Caco-2 (cell line): Measurements from ENCODE around the gene HDAC4. TPM values are rescaled to one million over a fixed set of nuclear protein-coding genes. Genes with fewer than 3 reads are reported as not detected.

Experiments used
- BruUV-seq: library from RNA; stranded (reverse); fragments of 400-500 nt; replicated peaks from 2 replicates; lab custom pipeline; 2021; lab: Mats Ljungman, UMichigan
- CTCF ChIA-PET: fragments of 300-600 bp; sonication (Branson Sonifier 250); formaldehyde crosslinking; loops from one replicate; lab custom pipeline; 2022; ENCODE audit warnings: antibody characterized with exemption; lab: Charles Lee
- POLR2A ChIA-PET: fragments of 300-600 bp; sonication (Branson Sonifier 250); formaldehyde crosslinking; loops from one replicate; lab custom pipeline; 2022; ENCODE audit warnings: antibody characterized with exemption; lab: Charles Lee
- DNase-seq, 2 experiments: peaks; one replicate each; pipeline versions ENCODE4 v3.0.0 to v3.0.0-alpha.2; 2020 to 2022
- H3K27me3 ChIP-seq: replicated peaks from 2 replicates; pipeline ENCODE4 v1.6.0; 2011; ENCODE audit warnings: low read length; ENCODE audit not compliant: control insufficient read depth, insufficient read depth
- H3K36me3 ChIP-seq: 2 replicates; pipeline ENCODE4 v1.5.1; 2011; ENCODE audit warnings: low read length; ENCODE audit not compliant: control insufficient read depth, insufficient read depth
- H3K4me1 ChIP-seq: fragments of 250-450 bp; sonication (Bioruptor Pico); 2 replicates; pipeline ENCODE4 v1.5.1; 2020; ENCODE audit warnings: mild to moderate bottlenecking
- H3K4me3 ChIP-seq: 2 replicates; pipeline ENCODE4 v1.5.1; 2011; ENCODE audit warnings: low read depth, mild to moderate bottlenecking, control low read depth, low read length
- H3K9me3 ChIP-seq: fragments of 250-450 bp; sonication (Bioruptor Pico); 2 replicates; pipeline ENCODE4 v1.5.1; 2020; ENCODE audit warnings: mild to moderate bottlenecking, moderate library complexity
- H3K27ac Mint-ChIP-seq: one replicate; pipeline ENCODE4 v1.8.0; 2022; ENCODE audit warnings: mixed read lengths; ENCODE audit not compliant: unreplicated experiment
- H3K27me3 Mint-ChIP-seq: one replicate; pipeline ENCODE4 v1.8.0; 2022; ENCODE audit warnings: mixed read lengths; ENCODE audit not compliant: insufficient read depth, unreplicated experiment
- H3K36me3 Mint-ChIP-seq: one replicate; pipeline ENCODE4 v1.8.0; 2022; ENCODE audit warnings: mild to moderate bottlenecking, mixed read lengths; ENCODE audit not compliant: insufficient read depth, unreplicated experiment
- H3K4me1 Mint-ChIP-seq: one replicate; pipeline ENCODE4 v1.8.0; 2022; ENCODE audit warnings: low read depth, mixed read lengths; ENCODE audit not compliant: unreplicated experiment
- H3K4me3 Mint-ChIP-seq: one replicate; pipeline ENCODE4 v1.8.0; 2022; ENCODE audit warnings: mild to moderate bottlenecking, moderate library complexity, mixed read lengths; ENCODE audit not compliant: unreplicated experiment
- H3K9me3 Mint-ChIP-seq: one replicate; pipeline ENCODE4 v1.8.0; 2022; ENCODE audit warnings: mixed read lengths; ENCODE audit not compliant: unreplicated experiment
- intact Hi-C: fragments of 100-400 bp; cut with micrococcal nuclease; formaldehyde crosslinking; loops from one replicate; pipeline ENCODE4 v1.10.0; 2022; ENCODE audit not compliant: unreplicated experiment
- total RNA-seq: library from RNA; stranded (reverse); gene quantifications from 2 replicates; pipeline ENCODE4 v1.2.3, GENCODE V29; 2022
- TF ChIP-seq, protein P1 (sequence below), 2 experiments: fragments of 200-600 bp in 1 of 2; IDR thresholded peaks; 1 replicate in 1 of 2; 2 replicates in 1 of 2; pipeline versions ENCODE4 v1.5.1 to v1.8.0; 2011 to 2022; ENCODE audit warnings: antibody characterized with exemption in 1 of 2, control low read depth in 1 of 2, inconsistent platforms in 1 of 2, low read depth in 1 of 2, low read length in 1 of 2, mild to moderate bottlenecking in 1 of 2, moderate library complexity in 1 of 2; ENCODE audit not compliant: insufficient read depth in 1 of 2, severe bottlenecking in 1 of 2, unreplicated experiment in 1 of 2

HDAC4 gene
- total RNA-seq, 1 experiment from 2014 or later = 15.5 TPM

DNA sequence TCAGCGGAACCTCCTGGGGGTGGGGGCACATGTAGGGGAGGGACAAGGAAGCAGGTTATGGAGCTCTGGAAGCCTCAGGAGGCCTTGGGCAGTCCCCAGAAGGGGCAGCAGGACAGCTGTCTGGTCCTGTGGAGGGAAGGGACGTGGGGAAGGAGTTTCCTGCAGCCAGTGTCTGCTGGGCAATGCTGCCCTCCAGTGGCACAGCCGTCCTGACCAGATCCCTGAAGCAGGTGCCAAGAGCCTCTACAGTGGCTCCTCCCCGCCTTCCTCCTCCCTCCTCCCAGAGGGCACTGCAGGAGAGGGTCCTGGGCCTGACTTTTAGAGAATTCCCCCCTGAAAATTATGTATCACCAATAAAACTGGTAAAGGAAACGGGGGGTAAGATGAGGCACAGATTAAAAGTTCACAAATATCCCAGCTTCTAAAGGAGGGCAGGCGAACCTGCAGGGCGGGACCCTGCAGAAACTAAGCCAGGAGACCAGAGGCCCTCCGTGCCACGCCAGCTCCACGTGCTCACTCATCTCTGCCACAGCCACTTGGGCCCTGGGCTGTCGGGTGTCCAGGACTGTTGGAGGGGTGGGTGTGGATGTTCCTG is 294.4 kb downstream of the HDAC4 start:
- Mint-ChIP-seq H3K27ac (no peak overlapping the region), H3K36me3 (no peaks in the 10 kb centered on the region), H3K4me1 (no peaks in the 10 kb centered on the region), H3K27me3 (no peaks in the 10 kb centered on the region), H3K4me3 (no peak overlapping the region), H3K9me3 (no peaks in the 10 kb centered on the region)
- ChIA-PET CTCF (no interaction called here), POLR2A (no interaction called here)
- no peak overlapping the region for H3K4me3 ChIP-seq
- H3K27me3 ChIP-seq = no peaks in the 10 kb centered on the region
- no peaks in the 10 kb centered on the region for H3K9me3 ChIP-seq
- intact Hi-C loops = loop anchor here (1.0 kb wide), 1 partner anchor 71 kb away; no protein-coding TSS in a partner anchor
- H3K4me1 ChIP-seq = no peaks in the 10 kb centered on the region
- BruUV-seq = no TSS peak
- no peaks in the 10 kb centered on the region for H3K36me3 ChIP-seq
- TF ChIP-seq, protein P1, sequence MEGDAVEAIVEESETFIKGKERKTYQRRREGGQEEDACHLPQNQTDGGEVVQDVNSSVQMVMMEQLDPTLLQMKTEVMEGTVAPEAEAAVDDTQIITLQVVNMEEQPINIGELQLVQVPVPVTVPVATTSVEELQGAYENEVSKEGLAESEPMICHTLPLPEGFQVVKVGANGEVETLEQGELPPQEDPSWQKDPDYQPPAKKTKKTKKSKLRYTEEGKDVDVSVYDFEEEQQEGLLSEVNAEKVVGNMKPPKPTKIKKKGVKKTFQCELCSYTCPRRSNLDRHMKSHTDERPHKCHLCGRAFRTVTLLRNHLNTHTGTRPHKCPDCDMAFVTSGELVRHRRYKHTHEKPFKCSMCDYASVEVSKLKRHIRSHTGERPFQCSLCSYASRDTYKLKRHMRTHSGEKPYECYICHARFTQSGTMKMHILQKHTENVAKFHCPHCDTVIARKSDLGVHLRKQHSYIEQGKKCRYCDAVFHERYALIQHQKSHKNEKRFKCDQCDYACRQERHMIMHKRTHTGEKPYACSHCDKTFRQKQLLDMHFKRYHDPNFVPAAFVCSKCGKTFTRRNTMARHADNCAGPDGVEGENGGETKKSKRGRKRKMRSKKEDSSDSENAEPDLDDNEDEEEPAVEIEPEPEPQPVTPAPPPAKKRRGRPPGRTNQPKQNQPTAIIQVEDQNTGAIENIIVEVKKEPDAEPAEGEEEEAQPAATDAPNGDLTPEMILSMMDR (IDR thresholded peaks at IDR 0.05; ENCODE audit: insufficient read depth in 1 of 2, low read depth in 1 of 2, low read length in 1 of 2, severe bottlenecking in 1 of 2, unreplicated experiment in 1 of 2) = peak; percentile 29 to 45
- DNase-seq = peak; percentile 39 to 51

DNA sequence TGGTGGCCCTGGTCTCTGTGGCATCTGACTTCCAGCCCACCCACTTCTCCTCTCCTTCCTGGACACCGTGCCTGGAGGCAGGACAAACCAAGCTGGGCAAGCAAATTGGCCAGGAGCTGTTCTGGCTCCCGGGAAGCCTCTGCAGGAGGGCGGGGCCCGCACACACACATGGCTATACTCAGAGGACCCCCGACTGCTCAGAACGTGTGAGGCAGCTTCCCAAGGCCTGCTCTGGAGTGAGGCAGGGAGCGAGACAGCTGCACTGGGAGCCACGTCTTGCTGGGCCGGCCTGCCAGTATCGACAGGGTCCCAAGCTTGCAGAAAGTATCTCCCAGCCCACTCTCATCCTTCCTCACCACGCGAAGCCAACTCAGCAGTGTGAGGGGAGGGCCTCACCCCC is 295.6 kb downstream of the HDAC4 start:
- Mint-ChIP-seq H3K4me3 (no peak overlapping the region), H3K27ac (no peak overlapping the region), H3K9me3 (no peaks in the 10 kb centered on the region), H3K27me3 (no peaks in the 10 kb centered on the region), H3K4me1 (no peaks in the 10 kb centered on the region), H3K36me3 (peaks cover 3% of the 10 kb centered on the region)
- Histone ChIP-seq H3K27me3 (no peaks in the 10 kb centered on the region), H3K4me1 (no peaks in the 10 kb centered on the region), H3K36me3 (no peaks in the 10 kb centered on the region), H3K4me3 (no peak overlapping the region), H3K9me3 (no peaks in the 10 kb centered on the region)
- intact Hi-C loops = no loop called here
- ChIA-PET CTCF (no interaction called here), POLR2A (no interaction called here)
- TF ChIP-seq, protein P1 (IDR thresholded peaks at IDR 0.05; ENCODE audit: insufficient read depth in 1 of 2, low read depth in 1 of 2, low read length in 1 of 2, severe bottlenecking in 1 of 2, unreplicated experiment in 1 of 2) = no peak
- no TSS peak for BruUV-seq
- no peak for DNase-seq

DNA sequence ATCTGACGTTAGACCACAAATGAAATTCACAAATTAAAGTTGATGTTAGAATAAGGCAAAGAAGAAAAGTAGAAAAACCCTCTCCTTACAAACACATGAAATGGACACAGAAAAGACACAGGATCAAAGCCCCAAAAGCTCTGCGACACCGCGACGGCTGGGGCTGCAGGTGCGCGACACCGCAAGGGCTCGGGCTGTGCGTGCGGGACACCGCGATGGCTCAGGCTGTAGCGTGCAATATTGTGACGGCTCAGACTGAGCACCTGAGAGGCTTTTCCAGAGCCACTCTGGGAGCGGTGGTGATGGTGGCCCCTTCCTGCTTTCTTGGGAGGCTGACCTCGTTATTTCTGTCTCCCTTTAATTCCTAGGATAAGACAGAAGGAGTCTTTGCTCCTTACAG is 296.0 kb downstream of the HDAC4 start:
- BruUV-seq = no TSS peak

More for the DNA sequence above, 296.0 kb downstream of the HDAC4 start:
- ChIA-PET CTCF (no interaction called here), POLR2A (no interaction called here)
- Histone ChIP-seq H3K4me3 (no peak overlapping the region), H3K36me3 (no peaks in the 10 kb centered on the region), H3K9me3 (no peaks in the 10 kb centered on the region), H3K4me1 (no peaks in the 10 kb centered on the region), H3K27me3 (no peaks in the 10 kb centered on the region)
- no peak overlapping the region for H3K4me3 Mint-ChIP-seq
- TF ChIP-seq, protein P1 (IDR thresholded peaks at IDR 0.05; ENCODE audit: insufficient read depth in 1 of 2, low read depth in 1 of 2, low read length in 1 of 2, severe bottlenecking in 1 of 2, unreplicated experiment in 1 of 2) = no peak
- no peaks in the 10 kb centered on the region for H3K4me1 Mint-ChIP-seq
- H3K9me3 Mint-ChIP-seq = no peaks in the 10 kb centered on the region
- no peaks in the 10 kb centered on the region for H3K27me3 Mint-ChIP-seq
- no peak for DNase-seq
- H3K27ac Mint-ChIP-seq = no peak overlapping the region
- peaks cover 5% of the 10 kb centered on the region for H3K36me3 Mint-ChIP-seq
- intact Hi-C loops = no loop called here
